Stimulated activated CD4-positive, alpha-beta T cell treated with anti-CD3 and anti-CD28 coated beads, Interleukin-15, amount 100 ng/mL, for 24 hours (primary cell): ENCODE data around the gene PRKAG2.
"Not testable (repeated sequence)": the region's sequence is repeated elsewhere in the genome, so short reads cannot be mapped to it uniquely, and the experiment has no call there.

Experiments used
- DNase-seq: peaks from one replicate; pipeline ENCODE4 v3.0.0-alpha.2; 2020

The PRKAG2 gene

DNA sequence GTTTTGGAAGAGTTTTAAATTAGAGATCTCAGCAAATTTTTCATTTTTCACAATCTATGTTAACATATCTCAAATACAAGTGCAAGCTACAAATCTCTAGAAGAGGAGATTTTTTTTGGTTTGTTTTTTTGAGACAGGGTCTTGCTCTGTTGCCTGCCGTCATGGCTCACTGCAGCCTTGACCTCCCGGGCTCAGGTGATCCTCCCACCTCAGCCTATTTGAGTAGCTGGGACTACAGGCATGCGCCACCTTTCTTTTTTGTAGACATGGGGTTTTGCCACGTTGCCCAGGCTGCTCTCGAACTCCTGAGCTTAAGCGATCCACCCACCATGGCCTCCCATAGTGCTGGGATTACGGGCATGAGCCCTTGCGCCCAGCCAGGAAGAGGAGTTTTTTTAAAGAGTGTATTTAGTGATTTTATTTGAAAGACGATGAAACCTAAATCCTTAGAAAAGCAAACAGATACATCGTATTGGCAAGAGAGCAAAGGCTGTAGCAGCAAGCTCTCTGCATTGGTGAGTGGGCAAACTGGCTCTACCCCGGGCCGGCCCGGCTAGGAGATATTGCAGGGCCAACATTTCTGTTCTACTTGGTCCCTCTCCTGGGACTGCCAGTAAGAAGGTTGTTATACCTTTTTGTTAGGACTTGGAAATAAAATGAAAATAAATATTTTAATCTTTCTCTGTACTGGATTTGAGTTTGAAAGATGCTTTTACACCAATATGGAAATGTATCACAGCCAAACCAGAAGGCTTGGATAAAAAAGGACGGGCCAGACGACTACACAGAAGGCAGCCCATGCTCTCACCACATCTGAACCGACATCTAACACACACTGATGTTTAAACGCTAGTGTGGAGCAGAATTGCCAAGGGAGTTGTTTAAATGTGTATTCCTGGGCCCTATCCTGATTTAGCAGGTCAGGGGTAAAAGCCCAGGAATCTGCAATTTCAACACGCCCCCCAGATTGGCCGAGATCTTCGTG lies 307.7 kb downstream of the PRKAG2 start:
- DNase-seq = no peak

DNA sequence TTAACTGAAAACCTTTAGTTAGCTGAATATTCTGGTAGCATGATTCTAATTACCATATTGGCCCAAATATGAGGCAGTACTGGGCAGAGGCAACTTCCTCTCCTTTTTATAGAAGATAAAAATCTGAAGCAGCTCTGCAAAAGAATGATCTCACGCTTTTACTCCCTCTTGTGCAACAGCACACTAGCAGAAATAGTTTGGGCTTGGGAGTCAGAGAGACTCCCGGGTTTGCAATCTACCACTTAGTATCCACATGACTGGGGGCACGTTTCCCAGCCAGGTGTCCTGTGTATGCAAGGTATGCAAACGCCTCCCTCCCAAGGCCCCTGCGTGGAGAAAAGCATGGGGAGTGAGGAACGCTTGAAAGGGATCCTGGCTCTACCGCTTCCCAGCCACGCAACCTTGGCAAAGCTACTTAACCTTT lies 310.0 kb downstream of the PRKAG2 start:
- no peak for DNase-seq

DNA sequence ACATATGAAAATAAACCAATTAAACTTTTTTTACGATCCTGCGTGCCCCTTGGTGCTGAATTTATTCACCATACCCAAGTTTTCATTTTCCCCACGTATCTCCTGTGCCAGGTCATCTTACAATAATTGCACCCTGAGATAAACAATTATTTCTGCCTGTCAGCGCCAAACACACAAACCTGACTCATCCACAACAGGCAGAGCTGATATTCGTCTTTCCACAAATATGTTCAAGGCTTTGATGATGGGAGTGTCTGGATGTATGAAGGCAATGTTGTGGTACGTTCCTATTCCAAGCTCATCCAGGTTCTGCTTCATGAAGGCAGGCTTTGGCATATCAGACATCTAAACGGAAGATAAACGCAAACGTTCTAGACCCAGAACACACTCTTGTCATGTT lies 311.4 kb downstream of the PRKAG2 start:
- DNase-seq = no peak

DNA sequence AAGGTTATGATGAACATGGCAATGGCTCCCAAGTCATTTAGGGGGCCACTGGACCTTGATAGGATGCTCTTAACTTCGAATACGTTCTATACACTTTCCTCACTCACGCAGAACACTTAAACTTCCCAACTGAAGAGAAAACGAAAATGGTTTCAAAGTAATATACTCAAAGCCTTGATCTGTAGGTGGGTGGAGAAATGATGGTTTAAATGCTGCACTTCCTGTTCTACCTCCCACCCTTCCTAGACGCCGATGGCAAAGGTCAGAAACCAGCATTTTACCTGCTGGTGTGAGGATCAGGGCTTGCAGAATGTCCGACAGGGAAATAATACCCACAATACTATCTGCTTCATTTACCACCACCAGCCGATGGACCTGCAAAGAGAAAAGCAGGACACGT lies 316.7 kb downstream of the PRKAG2 start:
- no peak for DNase-seq

DNA sequence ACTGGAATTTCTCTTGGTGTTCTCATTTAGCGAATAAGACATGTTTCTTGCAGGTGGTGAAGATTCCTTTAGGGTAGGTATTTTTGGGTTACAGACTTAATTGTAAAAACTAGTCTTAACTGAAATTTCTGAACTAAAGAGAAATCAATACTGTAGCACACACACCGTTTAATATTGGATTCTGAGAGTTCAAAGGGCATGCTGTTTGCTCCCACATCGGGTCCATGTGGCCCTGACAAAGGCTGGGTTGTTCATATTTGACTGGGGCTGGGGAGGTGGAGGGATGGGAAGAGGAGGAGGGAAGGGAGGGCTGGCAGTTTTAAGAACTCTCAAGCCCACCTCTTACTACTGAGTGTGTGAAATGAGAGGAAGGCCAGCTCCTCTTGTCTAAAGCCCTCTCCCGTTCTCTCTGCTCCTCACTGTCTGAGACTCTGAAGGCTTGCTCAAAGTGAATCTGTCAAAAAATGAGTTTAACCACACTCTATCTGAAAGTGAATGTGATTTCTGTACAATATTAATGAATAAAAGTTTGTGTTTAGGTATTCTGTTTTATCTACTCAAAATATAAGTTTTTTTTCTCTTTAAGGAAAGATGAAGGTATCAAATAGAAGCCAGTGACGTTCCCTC lies 317.2 kb downstream of the PRKAG2 start:
- no peak for DNase-seq

DNA sequence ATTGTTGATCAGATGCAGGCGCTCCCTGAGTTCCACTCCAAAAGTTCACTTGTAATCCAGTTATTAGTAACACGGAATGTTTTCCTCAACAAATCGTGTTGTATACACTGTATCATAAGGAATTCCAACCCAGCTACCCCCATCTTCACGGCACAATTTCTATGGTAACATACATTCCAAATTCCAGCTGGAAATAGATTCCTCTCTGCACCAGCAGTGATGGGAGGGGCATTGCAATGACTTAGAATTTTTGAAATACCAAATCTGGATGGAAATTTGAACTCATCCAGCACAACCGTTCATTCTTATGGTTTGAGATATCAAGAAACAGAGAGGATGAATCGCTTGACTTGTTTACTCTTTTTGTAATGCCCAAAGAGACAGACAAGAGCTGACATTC lies 318.3 kb downstream of the PRKAG2 start:
- no peak for DNase-seq

DNA sequence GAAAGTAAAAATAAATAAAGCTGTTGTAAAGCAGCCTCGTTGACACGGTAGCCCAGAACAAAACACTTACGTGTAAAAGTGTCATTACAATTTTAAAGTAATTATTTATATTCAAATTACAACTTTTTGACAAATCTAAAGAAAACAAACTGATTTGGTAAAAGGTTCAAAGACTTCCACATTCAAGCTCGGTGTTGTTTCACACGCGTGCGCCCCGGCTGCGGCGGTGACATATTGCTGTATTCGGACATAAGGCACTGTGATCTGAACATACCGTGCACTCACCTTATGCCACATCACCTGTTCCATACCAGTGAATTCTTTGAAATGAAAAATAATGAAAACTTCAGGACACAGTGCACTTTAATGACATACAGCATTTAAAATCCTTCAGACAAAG lies 320.3 kb downstream of the PRKAG2 start:
- no peak for DNase-seq

DNA sequence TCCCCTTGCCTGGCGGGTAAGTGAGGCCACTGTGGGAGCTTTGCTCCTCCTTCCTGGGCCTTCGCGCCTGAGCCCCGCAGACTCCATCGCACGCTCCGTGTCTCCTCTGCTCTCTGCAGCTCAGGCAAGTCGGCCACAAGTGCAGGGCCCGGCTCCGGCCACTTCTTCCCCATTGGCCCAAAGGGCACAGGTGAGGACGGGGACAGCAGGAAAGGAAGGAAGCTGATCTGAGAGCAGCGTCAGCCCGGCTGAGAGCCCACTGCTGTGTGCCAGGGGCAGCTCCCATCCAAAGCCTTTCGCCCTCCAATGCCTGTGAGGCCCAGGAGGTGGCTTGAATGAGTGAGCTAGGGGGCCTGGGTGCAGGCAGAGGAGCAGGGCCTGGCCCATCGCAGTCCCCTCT lies 323.6 kb downstream of the PRKAG2 start:
- no peak for DNase-seq

DNA sequence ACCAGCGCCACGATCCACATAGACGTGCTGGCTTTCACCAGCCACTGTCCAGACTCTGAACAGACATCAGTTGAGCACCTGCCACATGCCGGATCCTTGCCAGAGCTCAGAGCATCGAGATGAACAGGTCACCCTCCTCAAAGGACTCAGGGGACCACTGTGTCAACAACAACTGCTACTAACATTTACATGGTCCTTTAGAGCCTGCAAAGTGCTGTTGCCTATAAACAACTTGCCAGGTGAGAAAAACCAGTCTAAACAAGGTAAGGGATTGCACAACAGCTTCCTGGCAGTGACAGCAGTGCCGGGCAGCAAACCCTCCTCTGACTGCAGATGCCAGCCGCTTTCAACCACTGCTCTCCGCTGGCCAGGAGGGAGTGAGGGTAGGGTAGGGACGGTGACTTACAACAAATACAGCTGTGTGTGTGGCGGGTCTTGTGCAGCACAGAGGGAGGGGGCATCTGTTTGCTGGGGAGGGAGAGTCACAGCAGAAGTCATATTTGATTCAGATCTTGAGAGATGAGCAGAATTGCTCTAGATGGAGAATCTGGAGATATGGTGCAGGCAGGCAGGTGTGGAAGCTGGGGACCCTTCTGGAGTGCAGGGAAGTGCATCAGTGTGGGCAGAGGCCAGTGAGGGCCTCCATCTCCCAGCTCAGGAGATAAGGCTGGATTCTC lies 324.4 kb downstream of the PRKAG2 start:
- no peak for DNase-seq

DNA sequence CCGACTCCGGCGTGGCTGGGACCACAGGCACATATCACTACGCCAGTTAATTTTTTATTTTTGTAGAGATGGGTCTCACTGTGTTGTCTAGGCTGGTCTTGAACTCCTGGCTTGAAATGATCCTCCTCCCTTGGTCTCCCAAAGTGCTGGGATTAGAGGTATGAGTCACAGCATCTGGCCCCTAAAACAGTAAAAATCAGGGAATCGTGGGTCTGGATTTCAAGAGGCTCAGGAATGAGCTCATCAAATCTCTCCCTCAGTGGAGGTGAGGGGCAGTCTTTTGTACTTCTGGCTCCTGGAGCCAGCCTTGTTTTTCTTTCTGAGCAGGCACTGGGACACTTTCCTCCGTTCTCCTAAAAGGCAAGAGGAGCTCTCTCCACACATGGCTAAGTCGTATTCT lies 325.1 kb downstream of the PRKAG2 start:
- DNase-seq = no peak

DNA sequence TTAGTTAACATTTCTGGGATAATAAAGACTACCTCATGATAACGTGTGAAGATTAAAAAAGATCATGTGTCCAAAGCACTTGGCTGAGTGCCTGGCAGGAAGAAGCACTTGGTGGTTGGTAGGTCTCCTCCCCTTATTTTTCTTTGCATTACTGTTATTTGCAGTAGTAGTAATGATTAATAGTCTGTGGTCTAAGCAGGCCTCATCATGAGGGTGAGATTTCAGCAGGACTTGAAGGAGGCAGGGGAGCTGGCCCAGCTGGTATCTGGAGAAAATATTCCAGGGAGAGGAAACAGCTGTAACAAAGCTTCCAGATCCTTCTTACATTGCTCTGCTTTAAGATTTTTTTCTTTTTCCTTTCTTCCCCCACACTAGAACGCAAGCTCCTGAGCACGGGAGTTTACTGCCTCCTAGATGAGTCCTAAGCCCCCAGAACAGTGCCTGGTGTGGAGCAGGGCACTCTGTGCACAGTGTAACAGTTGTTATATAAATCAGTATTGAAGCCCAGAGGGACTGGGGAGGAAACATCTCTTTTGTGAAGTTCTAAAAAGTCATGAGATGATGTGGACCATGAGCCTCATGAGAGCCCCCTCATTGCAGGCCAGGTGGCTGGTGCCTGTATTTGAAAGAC lies 326.1 kb downstream of the PRKAG2 start:
- no peak for DNase-seq

DNA sequence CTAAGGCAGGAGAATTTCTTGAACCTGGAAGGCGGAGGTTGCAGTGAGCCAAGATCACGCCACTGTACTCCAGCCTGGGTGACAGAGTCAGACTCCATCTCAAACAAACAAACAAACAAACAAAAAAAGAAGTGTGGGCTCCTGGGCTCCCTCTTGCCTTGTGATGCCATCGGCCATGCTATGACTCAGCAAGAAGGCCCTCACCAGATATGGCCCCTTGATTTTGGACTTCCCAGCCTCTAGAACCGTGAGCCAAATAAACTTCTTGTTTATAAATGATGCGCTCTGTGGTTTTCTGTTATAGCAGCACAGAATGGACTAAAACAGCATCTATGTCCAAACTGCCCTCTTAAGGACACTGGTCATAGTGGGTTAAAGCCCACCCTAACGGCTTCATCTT lies 327.3 kb downstream of the PRKAG2 start:
- DNase-seq = no peak

DNA sequence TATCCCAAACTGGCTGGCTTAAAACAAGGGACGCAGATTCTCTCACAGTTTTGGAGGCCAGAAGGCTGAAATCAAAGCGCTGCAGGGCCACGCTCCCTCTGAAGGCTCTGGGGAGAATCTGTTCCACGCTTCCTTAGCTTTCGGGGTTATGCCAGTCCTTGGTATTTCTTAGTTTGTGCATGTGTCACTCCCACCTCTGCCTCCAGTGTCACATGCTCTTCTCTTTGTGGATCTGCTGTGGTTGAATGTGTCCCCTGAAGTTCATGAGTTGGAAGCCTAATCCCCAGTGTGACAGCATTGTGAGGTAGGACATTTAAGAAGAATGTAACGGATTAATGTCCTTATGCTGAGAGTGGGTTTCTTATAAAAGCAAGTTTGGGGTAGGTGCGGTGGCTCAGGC lies 327.8 kb downstream of the PRKAG2 start:
- no peak for DNase-seq

DNA sequence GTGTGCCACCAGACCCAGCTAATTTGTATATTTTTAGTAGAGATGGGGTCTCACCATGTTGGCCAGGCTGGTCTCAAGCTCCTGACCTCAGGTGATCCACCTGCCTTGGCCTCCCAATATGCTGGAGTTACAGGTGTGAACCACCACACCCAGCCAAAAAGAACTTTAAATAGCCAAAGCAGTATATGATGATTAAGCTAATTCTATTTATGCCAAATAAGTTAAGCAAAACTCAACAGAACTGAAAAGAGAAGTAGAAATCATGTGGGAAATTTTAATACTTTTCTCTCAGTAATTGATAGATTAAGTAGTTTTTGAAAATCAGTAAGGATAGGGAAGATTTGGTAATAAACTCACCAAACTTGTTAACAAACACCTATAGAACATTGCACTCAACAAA lies 332.7 kb downstream of the PRKAG2 start:
- DNase-seq = no peak

DNA sequence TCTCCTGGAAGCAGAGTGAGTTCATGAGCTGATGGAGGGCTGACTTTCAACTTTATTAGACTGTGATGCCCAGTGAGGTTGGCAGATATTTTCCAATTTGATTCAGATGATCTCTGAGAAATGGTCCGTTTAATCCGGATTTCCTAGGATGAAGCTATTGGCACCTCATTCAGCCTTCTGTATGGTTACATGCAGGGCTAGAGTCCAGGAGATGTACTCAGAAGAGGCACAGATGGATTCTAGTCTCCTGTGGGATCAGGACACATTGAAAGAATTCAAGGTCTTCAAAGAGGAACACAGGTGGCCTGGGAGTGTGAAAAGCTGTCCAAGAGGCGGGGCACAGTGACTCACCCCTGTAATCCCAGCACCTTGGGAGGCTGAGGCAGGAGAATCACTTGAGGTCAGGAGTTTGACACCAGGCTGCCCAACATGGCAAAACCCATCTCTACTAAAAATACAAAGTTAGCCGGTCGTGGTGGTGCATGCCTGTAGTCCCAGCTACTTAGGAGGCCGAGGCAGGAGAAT lies 334.2 kb downstream of the PRKAG2 start:
- no peak for DNase-seq

DNA sequence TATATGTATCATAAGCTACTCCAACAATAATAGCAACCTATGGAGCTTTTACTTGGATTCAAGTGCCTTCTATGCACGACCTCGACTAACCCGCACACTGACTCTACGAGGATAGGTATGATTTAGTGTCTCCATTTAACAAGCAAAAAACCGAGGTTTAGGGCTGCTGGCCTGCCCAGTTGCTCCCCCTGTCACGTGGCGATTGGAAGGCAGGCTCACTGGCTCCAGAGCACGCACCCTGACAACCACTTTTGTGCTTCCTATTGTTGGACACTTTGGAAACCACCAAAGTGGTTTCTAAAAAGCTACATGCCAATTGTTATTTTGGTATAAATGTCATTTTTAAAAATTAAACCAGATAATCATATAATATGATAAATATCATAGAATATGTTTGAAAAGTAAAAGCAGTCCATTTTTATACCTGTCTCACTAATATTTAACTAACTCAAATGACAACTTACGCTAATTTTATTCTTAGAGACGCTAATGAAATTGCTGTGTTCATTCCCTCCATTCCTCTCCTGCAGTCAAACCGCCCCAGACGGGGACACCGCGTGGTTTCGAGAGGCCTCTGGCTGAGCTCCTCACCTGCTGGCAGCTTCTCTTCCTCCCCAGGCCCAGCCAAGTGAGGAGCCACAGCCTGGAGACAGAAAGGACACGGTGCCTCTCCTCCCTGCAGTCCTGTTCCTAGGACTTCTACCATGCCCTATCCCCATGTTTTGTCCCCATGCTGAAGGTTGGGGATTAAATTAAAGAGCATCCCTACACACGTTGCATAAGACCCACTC lies 335.0 kb downstream of the PRKAG2 start:
- DNase-seq = no peak

DNA sequence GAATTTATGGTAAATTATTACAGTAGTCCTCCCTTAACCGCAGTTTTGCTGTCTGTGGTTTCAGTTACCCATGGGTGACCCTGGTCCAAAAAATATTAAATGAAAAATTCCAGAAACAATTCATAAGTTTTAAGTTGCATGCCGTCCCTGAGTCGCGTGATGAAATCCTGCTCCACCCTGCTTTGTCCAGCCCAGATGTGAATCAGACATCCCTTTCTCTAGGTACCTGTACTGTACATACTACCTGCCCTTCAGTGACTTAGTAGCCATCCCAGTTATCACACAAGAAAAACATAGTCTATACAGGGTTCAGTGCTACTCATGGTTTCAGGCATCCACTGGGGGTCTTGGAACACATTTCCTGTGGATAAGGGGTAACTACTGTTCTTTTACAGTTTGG lies 336.8 kb downstream of the PRKAG2 start:
- no peak for DNase-seq

DNA sequence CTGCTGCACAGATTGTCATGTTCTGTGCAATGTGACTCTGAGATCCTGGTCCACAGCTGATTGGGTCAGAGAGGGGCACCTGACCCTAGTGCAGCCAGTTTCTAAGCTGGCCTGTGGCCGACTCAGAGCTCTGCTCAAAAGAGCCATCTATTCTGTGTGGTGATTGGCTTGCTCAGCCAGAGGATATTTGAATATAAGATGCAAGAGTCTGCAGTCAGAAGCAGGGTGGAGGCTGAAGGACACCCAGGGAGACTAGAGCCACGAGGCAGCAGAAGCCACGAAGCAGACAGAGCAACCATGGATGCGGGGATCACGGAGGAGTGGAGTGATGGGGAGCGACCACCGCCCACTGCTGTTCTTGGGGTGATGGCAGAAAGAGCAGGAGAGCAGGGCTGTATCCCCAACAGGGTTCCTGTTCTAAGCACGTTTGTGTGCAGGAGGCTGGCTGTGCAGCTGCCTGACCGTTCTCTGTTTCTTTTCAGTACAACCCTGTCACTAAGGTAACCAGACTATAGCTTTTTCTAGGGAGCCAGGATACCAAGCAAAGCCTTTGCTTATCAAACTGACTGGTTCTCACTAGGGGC lies 337.7 kb downstream of the PRKAG2 start:
- DNase-seq = no peak

DNA sequence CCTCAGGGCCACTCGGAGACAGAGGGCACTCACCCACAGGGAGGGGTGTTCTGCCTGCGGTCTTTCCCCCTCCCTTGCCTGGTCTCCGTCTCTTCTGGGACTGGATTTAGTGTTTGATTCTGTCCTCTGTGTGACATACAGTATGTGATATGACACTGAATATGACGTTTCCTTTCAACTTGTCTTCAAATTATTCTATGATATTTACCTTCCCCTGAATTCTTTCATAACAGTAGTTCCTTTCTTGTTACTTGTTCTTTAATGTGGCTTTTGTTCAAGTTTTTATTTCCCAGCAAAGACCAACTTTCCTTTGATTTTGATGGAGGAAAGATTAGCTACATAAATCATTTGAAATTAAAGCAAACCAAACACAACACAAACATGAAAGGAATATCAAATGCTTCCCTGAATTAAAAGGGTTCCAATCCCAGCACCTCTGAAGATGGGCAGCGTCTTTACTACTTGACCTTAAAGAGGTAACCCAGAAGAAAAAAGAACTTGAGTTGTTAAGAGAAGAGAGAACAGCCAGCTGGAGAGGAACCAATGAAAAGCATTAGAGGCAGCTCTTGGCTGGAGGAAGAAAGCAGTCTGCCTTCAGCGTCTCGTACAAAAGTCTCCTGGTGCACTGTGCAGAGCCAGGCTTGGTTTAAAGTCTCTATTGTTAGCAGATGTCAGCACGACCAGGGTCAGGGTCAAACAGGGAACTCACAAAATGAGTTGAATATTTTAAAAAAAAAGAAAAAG lies 338.9 kb downstream of the PRKAG2 start:
- DNase-seq = no peak

DNA sequence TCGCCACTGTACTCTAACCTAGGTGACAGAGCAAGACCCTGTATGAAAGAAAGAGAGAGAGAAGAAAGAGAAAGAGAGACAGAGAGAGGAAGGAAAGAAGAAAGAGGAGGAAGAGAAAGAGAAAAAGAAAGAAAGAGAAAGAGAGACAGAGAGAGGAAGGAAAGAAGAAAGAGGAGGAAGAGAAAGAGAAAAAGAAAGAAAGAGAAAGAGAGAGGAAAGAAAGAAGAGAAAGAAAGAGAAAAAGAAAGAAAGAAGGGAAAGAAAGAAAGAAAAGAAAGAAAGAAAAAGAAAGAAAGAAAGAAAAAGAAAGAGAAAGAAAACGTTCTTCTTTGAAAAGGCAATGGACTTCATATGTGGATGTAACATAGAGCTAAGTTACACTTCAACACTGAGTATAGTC lies 340.7 kb downstream of the PRKAG2 start:
- not testable (repeated sequence) for DNase-seq

DNA sequence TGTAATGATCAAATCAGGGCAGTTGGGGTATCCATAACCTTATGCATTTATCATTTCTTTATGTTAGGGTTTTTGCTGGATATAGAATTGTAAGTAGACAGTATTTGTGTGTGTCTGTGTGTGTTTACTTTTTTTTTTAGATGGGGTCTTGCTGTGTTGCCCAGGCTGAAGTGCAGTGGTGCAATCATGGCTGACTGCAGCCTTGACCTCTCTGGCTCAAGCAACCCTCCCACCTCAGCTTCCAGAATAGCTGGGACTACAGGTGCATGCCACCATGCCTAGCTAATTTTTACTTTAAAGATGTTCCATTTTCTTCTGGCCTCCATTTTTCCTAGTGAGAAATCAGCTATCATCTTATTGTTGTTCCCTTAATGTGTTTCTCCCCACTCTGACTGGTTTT lies 347.1 kb downstream of the PRKAG2 start:
- no peak for DNase-seq
